Thyroid gland (tissue), 4 donors: ENCODE data around the gene SETD3.

Experiments used
- POLR2A ChIP-seq, 2 donors: fragments of 450-650 bp; IDR thresholded peaks; one replicate each; pipeline ENCODE4 v1.6.1; 2017; ENCODE audit warnings: antibody characterized with exemption in 2 of 2, mild to moderate bottlenecking in 2 of 2, moderate library complexity in 1 of 2
- TF ChIP-seq, protein P1 (sequence below), 6 experiments: fragments of 200-600 bp in 3 of 6; fragments of 450-650 bp in 3 of 6; sonication (generic) in 3 of 6; IDR thresholded peaks; one replicate each; pipeline ENCODE4 v1.5.1; 2016 to 2019; ENCODE audit warnings: antibody characterized with exemption in 6 of 6, mild to moderate bottlenecking in 2 of 6, inconsistent platforms in 1 of 6, moderate library complexity in 1 of 6

DNA sequence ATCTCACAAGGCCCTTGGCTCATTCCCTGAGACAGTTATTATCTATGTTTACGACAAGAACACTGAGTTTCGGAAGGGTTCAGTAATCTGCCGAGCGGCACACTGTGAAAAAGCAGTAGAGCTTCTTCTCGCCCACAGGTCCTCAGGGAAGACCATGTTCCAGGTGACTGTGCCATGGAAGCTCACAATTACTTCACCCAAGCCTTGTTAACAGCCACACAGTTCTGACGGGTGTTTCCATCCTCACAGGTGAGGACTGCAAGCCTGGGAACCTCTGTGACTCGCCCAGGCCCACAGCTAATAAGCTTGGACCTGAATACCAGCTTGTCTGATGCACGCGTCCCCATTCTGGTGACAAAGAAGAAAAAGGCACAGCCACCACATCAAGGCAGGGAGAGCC, 15.4 kb downstream of the SETD3 start:
- TF ChIP-seq, protein P1, sequence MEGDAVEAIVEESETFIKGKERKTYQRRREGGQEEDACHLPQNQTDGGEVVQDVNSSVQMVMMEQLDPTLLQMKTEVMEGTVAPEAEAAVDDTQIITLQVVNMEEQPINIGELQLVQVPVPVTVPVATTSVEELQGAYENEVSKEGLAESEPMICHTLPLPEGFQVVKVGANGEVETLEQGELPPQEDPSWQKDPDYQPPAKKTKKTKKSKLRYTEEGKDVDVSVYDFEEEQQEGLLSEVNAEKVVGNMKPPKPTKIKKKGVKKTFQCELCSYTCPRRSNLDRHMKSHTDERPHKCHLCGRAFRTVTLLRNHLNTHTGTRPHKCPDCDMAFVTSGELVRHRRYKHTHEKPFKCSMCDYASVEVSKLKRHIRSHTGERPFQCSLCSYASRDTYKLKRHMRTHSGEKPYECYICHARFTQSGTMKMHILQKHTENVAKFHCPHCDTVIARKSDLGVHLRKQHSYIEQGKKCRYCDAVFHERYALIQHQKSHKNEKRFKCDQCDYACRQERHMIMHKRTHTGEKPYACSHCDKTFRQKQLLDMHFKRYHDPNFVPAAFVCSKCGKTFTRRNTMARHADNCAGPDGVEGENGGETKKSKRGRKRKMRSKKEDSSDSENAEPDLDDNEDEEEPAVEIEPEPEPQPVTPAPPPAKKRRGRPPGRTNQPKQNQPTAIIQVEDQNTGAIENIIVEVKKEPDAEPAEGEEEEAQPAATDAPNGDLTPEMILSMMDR (IDR thresholded peaks at IDR 0.05), result no peak
- no peak for TF ChIP-seq POLR2A (IDR thresholded peaks at IDR 0.05)
